Stimulated activated CD4-positive, alpha-beta T cell treated with anti-CD3 and anti-CD28 coated beads, Interleukin-1b, Interleukin-23, amount 100 ng/mL, for 1 hour (primary cell): Measurements from ENCODE around the gene LGALS7B.
"Not testable (repeated sequence)": the region's sequence is repeated elsewhere in the genome, so short reads cannot be mapped to it uniquely, and the experiment has no call there.

Experiments
- DNase-seq, 2 donors: peaks; one replicate each; pipeline ENCODE4 v3.0.0-alpha.2; 2020; ENCODE audit warnings: low read depth in 2 of 2

The LGALS7B gene

DNA sequence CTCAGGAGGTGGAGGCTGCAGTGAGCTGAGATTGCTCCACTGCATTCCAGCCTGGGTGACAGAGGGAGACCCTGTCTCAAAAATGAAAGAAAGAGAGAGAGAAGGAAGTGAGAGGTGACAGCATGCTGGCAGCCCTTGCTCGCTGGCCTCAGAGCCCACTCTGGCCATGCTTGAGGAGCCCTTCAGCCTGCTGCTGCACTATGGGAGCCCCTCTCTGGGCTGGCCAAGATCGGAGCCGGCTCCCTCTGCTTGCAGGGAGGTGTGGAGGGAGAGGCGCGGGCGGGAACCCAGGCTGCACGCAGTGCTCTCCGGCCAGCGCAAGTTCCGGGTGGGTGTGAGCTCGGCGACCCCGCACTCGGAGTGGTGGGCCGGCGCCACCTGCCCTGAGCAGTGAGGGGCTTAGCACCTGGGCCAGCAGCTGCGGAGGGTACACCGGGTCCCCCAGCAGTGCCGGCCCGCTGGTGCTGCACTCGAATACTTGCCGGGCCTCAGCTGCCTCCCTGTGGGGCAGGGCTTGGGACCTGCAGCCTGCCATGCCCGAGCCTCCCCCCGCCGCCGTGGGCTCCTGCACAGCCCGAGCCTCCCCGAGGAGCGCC is 32.3 kb downstream of the LGALS7B start:
- not testable (repeated sequence) for DNase-seq

DNA sequence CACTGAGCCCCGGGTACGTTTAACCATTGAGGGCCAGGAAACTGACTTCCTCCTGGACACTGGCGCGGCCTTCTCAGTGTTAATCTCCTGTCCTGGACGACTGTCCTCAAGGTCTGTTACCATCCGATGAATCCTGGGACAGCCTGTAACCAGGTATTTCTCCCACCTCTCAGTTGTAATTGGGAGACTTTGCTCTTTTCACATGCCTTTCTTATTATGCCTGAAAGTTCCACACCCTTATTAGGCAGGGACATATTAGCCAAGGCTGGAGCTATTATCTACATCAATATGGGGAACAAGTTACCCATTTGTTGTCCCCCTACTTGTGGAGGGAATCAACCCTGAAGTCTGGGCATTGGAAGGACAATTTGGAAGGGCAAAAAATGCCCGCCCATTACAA is 36.9 kb downstream of the LGALS7B start:
- not testable (repeated sequence) for DNase-seq

DNA sequence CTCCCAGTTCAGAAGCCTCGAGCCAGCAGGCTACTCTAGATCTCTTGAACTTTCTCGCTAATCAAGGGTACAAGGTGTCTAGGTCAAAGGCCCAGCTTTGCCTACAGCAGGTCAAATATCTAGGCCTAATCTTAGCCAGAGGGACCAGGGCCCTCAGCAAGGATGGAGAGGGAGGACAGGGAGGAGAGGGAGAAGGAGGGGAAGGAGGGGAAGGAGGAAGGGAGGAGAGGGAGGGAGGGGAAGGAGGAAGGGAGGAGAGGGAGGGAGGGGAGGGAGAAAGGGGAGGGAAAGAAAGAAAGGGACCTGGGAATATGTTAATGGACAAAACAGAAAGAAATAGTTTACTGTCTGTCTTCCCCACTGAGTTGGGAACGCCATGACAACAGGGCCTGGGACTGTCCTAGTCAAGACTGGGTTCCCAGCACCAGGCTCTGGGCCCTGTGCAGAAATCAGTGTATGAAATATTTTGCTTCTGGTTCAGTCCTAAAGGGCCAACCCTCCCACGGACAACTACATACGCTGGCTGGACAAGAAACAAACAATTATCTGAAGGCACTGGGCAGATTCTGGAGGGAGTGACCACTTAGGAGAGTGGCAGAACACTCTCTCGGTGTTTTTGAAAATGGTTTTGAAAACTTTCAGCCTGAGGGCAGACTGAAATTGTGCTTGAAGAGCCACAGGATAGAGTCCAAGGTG is 38.0 kb downstream of the LGALS7B start:
- no peak for DNase-seq

DNA sequence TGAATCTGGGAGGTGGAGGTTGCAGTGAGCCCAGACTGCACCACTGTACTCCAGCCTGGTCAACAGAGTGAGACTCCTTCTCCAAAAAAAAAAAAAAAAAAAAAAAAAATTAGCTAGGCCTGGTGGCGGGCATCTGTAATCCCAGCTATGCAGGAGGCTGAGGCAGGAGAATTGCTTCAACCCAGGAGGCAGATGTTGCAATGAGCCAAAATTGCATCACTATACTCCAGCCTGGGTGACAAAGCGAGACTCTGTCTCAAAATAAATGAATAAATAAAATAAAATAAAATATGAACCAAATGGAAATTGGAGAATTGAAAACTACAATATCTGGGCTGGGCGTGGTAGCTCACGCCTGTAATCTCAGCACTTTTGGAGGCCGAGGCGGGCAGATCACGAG is 40.2 kb downstream of the LGALS7B start:
- DNase-seq = not testable (repeated sequence)

DNA sequence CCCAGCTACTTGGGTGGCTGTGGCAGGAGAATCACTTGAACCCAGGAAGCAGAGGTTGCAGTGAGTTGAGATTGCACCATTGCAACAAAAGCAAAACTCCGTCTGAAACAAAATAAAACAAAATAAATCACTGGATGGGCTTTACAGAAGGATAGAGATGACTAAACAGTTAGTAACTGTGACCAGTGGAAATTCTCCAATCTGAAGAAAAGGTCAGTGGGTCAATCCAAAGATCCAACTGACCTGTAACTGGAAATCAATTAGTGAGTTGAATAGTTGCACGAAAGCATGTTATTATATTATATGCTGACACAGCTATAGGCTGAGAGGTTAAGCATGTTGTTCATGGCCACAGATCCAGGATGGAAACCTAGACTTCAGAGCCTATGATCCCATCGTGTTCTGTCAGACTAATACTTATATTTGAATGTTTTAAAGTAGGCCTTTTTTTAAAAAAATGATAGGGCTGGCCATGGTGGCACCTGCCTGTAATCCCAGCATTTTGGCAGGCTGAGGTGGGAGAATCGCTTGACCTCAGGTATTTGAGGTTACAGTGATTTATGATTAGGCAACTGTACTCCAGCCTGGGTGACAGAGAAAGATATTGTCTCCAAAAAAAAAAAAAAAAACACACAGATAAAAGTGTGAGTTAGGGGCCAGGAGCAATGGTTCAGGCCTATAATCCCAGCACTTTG is 41.2 kb downstream of the LGALS7B start:
- DNase-seq = no peak

DNA sequence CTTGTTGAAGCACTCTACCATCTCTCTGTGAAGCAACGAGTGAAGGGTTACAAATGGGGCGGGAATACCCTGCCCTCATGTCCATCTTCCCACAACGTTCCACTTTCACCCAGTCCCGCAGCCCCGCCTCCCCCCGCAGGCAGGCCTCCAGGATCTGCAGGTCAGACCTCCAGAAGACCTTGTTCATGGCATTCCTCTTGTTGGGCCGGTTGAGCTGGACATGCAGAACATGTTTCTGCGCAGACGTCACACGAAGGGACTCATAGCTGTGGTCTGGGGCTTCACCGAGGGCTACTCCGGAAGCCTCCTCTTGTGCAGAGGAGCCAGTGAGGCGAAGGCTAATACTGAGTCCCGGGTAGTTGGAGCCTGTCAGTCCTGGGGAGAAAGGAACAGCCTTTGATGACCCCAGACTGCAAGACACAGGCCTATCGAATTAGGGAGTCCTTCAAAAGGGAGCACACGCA is 42.2 kb downstream of the LGALS7B start:
- DNase-seq = no peak

DNA sequence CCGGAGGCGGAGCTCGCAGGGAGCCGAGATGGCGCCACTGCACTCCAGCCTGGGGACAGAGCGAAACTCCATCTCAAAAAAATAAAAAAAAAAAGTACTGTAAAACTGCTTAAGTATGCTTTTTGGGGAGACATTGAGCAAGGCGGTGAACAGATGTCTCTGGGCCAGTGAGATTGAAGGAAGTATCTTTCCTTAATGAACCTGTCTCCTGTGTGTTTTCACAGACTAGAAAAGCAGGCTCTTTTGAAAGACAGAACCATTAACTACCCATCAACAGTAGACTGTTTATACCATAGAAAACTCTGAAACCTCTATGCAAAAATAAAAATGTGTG is 44.1 kb downstream of the LGALS7B start:
- DNase-seq = no peak

DNA sequence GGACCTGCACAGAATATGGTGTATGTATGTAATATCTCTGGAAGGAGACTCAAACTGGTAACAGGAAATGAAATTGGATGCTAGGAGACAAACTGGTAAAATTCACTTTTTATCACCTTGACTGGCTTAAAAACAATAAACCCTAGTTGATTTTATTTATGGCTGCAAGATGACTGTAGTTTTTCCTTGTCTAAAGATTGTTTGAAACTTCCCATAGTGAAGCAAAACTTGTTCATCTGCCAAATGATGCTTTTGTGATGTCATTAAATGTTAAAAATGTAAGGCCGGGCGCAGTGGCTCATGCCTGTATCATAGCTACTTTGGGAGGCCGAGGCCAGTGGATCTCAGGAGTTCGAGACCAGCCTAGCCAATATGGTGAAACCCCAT is 45.1 kb downstream of the LGALS7B start:
- DNase-seq = no peak

DNA sequence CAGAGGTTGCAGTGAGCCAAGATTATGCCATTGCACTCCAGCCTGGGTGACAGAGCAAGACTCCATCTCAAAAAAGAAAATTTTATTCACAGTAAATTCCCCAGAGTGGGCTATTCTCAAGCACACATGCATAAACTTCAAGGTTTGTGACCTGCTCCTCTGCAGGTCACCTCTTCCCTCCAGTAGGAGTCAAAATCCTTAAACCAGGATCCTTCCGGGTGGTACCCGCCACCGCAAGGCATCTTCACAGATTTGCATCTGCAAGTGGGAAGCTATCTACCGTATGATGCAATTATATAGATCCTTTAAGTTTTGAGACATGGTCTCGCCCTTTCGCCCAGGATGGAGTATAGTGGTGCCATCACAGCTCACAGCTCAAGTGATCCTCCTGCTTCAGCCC is 45.6 kb downstream of the LGALS7B start:
- DNase-seq = no peak

DNA sequence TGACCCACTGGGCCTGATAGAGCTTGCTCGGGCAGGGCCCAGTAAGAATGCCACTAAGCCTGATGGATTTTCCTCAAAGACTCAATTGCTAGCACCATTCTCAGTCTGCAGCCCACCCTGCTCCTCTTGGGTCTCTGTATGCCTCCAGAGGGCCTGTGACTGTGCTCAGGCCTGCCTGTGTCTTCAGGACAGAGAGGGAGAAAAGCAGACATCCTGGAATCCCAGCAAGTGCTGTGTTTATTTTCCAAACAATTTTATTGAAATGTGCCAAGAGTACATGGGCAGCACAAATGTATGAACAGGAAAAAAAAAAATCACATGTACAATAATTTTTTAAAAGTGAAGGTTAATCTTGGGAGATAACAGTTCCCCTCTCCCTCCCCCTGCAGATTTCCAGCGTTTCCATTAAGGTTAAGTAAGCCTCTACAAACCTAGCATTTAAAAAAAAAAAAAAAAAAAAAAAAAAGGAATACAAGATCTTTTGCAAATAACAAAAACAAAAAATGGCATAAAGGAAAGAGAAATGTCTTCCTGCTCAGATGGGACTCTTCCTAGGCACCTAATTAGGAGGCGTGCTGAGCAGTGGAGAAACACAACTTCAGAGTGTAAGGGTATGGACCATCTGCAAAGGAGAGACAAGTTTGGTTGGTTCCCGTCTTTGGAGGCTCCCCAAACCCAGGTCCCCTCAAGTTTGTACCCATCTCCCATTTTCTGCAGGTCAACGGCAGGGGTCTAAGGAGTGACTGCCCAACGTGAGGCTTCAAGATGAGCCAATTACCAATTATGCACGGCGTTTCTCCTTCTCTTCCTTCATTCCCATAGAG is 47.4 kb downstream of the LGALS7B start:
- DNase-seq = no peak

DNA sequence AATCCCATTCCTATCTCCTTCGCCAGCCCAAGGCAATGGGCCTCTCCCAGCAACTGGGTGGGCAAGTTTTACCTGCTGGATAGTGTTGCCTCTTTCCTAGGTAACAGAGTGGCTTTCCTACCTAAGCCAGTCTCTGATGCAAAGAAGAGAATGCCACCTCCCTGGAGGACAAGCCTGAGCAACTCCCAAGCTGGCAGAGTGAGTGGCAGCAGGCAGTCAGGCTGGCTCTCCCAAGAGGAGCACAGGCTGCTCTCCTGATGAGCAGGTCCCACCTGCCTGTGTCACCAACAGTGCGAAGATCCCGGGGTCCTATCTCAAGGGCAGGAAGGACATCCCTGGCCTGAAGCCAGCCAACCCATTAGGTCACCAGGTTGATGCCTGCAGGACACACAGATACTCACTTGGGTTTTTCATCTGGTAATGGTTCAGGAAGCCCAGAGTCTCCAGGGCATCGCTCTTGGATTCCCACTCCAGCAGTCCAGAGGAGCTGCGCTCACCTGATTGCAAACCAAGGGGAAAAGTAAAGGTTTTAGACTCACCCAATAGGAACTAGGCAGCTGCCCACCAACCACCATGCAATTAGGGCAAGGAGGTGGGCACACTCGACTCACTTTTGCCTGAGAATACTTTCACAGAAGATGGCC is 48.1 kb downstream of the LGALS7B start:
- DNase-seq = no peak

DNA sequence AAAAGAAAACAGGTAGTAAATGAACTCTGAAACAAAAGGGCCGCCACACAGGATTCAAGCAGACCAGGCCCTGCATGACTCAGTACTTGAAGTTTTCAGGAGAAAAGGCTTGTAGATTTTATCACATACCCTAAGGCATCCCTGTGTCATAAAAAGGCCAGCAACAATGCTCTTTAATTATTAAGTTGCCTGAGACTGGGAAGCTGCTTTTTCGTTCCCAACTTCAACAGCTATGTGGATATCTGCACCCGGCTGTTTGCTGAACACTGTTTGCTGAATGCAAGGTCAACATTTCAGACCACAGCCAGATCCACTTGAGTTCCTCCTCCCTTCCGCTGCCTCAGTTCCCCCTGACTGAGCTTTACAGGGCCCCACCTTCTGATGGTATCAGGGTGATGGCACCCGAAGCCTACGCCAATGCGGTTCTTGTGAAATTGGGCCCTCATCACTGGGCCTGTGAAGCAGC is 48.7 kb downstream of the LGALS7B start:
- no peak for DNase-seq

DNA sequence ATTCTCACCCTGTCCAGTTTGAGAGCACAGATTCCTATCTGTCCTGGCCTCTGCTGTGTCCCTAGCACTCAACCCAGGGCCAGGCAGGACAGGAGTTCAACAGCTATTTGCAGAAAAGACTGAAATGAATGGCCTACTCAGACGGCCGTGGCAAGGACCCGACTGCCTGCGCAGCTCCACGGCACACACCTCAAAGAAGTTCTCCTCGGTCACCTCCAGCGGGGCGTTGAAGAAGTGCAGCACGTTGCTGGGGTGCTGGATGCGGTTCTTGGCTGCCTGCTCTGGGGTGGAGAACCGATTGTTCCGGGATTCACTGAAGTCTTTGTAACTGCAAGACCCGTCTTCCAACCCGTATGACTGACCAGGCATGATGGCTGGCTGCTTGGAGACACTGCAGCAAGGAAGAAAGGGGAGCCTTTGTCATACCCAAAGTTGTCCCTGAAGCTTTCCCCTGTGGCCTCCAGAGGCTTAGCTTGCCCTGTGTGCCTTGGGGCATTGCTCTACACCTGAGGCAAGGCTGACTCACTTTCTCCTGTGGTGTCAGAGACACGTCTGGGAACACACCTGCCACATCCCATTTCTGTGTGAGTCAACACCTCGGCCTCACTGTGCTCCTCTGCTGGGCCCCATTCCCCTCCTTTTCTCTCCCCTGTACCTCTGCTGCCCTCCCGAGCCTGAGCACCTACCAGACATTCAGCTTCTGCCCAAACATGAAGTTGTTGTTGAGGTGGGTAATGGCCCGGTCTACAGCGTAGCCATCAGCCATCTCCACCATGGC is 49.4 kb downstream of the LGALS7B start:
- DNase-seq = peak in 1 of 2 donors; percentile 21

DNA sequence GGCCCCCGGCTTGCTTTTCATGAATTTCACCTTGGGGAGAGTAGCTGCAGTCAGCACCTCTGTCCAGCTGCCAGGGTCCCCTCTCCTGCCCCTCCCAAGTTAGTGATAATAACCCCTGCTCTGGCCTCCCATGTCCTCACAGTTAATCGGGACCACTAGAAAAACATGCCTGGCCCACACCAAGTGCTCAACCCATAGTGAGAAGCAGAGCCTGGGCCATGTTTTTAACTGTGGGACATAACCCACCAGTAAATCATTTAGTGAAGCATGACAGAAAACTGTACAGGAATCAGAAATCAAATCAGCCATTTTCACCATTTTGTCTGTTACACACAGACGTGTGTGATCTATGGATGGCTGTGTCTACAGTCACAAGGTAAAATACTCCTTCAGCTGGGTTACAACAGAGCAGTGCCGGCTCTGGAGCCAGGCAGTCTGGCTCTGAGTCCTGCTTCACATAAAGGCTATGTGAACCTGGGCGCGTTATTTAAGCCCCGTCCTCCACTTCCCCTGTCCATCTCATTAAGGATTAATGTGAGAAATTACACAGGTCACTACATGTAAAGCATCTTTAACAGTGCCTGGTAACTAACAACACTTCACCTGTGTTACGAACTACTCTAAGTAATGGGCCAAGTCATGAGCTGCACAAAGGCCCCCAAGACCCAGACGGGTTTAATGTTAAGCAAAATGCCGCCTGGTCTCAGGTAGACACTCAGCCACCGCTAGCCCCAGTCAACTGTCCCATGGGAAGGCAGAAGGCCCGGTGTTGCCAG is 50.2 kb downstream of the LGALS7B start:
- no peak for DNase-seq

DNA sequence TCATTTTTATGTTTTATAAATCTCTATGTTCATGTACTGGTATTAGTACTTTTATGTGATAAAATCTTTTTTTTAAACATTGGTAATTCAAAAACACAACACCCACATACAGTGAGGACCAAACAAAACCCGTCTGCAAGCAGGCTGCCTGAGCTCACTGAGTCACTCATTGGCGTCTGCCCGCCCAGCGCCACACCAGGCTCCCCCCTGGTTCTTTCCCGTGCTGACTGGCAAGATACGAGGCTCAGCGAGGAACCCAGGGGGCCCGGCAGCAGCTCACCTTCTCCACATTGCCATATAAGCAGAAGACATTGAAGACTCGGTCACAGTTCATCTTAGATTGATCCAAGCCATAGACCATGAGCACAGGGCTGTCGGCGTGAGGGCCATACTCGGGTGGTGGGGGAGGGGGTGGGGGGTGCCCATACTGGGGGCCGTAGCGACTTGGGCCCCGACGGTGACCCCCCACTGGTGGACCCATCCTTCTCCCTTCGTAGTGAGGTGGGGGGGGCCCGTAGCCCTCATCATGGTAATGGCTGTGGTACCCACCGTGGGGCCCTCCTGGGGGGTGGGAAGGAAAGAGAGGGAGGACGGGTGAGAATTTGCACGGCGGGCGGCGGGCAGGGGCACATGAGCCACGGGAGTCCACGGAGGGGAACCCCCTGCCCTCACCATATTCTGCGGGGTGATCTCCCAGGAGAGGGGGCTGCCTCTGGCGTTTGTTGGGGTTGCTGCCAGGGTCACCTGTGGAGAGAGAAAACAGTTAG is 51.0 kb downstream of the LGALS7B start:
- DNase-seq = no peak

DNA sequence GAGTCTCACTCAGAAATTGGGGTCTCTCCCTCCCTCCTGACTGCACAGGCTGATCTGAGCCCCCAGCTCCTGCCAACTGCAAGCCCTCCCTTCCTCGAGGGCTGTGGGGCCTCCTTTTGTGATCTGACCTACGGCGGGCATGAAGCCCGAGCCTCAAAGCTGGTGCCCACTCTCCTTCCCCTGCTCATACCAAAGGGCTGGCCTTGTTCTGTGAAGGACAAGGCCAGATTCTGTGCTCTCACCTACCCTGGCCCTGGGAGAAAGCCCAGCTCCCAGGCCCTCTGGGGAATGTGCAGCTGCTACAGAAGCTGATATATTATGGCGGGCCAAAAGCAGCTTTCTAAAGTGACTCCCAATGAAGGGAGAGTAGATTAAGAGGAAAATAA is 51.6 kb downstream of the LGALS7B start:
- no peak for DNase-seq
